GM12874 (cell line): Measurements from ENCODE around the gene FAM120B.

Source experiments
- CTCF ChIP-seq: IDR thresholded peaks from 2 replicates; pipeline ENCODE4 v1.5.1; 2011; ENCODE audit warnings: low read depth, mild to moderate bottlenecking, control low read depth, low read length, moderate library complexity; ENCODE audit not compliant: insufficient read depth

FAM120B gene

DNA sequence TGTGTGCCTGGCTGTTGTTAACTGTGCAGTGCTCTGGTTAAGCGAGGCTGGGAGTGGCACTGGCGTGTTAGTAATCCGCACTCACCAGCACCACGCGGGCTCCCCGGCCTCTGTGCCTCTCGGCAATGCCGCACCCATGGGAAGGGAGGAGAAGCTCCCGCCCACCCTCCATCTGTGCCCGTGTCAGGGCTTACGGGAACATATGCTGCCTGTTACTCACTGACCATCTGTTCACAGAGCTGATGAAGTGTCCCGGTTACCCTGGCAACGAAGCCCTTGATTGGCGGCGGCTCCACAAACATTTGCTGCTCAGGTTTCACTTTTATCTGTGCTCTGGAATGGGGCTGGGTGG is 131.8 kb downstream of the FAM120B start:
- TF ChIP-seq CTCF = no peak

DNA sequence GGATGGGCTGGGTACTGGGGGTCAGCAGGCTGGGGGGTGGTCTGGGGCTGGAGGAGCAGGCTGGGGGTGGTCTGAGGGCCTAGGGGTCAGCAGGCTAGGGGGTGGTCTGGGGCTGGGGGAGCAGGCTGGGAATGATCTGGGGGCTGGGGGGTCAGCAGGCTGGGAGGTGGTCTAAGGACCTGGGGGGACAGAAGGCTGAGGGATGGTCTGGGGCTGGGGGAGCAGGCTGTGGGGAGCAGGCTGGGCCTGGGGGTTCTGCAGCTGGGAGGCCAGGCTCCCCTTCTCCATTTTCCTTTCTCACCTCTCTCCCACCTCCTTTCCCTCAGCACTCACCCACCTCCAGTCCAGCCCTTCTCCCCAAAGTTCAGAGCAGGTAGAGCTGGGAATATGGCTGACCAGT is 132.3 kb downstream of the FAM120B start:
- no peak for TF ChIP-seq CTCF

GRCh38 chr6:170439366-170440361 is 133.1 kb downstream of the FAM120B start:
- TF ChIP-seq CTCF = no peak

DNA sequence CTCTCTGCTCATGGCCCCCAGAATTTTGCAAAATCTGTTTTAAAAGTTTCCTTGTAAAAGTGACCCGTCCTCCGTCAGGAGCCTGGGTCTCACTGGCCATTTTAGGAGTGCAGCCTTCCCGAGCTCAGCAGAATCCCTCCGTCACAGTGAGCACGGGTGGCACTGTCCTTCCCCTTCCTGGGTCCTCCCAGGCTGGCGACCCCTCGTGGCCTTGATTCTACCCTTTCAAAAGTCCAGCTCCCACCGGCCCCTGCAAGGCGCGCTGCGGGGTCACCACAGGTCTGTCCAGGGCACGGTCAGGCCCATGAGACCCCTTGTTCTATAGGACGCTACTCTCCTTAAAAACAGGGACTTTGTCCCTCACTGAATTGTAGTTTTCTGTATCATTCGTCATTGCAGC is 133.9 kb downstream of the FAM120B start:
- no peak for TF ChIP-seq CTCF

DNA sequence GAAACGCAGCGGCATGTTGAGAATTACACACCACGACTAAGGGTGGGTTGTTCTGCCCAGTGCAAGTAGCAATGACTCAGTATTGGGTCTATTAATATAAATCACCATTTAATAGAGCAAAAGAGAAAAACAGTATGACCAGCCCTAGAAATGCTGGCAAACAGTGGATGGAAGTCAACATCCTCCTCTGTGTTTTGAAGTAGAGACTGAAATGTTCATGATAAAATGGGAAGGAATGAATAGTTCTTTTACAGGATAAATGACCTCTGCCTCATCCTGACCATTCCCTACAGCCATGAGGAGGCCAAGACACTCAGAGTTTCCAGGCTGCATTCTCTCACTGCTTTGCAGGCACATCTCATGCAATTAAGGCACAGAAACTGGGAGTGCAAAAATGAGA is 134.8 kb downstream of the FAM120B start:
- no peak for TF ChIP-seq CTCF

GRCh38 chr6:170442596-170442995 is 136.0 kb downstream of the FAM120B start:
- TF ChIP-seq CTCF = no peak

DNA sequence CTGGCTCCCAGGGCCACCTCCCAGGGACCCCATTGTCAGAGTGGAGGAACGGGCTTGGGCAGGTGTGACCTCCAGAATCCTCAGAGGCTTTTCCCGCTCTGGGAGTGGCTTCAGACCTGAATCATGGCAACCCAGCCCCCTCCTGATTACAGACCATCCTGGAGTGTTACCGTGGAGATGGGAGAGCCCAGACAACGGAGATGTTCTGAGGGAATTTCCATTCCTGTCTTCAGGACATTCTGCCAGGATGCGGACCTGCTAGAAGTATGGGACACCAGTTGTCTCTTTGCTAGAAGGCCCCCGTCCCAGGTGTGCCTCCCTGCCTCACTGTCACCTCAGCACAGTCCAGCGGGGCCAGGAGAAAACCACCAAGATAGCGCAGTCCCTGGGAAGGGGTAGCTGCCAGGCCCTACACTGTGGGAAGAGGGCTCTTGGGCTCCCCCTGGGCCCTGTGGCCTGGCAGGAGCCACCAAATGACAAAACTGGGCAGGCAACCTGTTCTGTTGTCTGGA is 136.6 kb downstream of the FAM120B start:
- TF ChIP-seq CTCF = no peak
